Stimulated activated memory B cell treated with anti-CD40 and anti-IgM and Interleukin-4, amounts not matched to agents 10 μg/mL and 1 μg/mL and 100 μg/mL, for 72 hours (primary cell): Measurements from ENCODE around the gene SUMF1.
A peak's percentile ranks its signal among the peaks of the same experiment; 100 is the strongest.

ENCODE experiments used
- ATAC-seq: fragments of 150-1000 bp; cut with Tn5 transposase; 2 replicates; pipeline ENCODE4 v1.10.0; 2021
- H3K27ac Mint-ChIP-seq: one replicate; pipeline ENCODE4 v1.8.0; 2022; ENCODE audit warnings: mild to moderate bottlenecking, mixed read lengths
- H3K27me3 Mint-ChIP-seq: one replicate; pipeline ENCODE4 v1.8.0; 2022; ENCODE audit warnings: mixed read lengths
- H3K36me3 Mint-ChIP-seq: one replicate; pipeline ENCODE4 v1.8.0; 2022; ENCODE audit warnings: mixed read lengths
- H3K4me1 Mint-ChIP-seq: one replicate; pipeline ENCODE4 v1.8.0; 2022; ENCODE audit warnings: mixed read lengths
- H3K4me3 Mint-ChIP-seq: one replicate; pipeline ENCODE4 v1.8.0; 2022; ENCODE audit warnings: mild to moderate bottlenecking, moderate library complexity, mixed read lengths
- H3K9me3 Mint-ChIP-seq: one replicate; pipeline ENCODE4 v1.8.0; 2022; ENCODE audit warnings: mixed read lengths

Gene SUMF1

DNA sequence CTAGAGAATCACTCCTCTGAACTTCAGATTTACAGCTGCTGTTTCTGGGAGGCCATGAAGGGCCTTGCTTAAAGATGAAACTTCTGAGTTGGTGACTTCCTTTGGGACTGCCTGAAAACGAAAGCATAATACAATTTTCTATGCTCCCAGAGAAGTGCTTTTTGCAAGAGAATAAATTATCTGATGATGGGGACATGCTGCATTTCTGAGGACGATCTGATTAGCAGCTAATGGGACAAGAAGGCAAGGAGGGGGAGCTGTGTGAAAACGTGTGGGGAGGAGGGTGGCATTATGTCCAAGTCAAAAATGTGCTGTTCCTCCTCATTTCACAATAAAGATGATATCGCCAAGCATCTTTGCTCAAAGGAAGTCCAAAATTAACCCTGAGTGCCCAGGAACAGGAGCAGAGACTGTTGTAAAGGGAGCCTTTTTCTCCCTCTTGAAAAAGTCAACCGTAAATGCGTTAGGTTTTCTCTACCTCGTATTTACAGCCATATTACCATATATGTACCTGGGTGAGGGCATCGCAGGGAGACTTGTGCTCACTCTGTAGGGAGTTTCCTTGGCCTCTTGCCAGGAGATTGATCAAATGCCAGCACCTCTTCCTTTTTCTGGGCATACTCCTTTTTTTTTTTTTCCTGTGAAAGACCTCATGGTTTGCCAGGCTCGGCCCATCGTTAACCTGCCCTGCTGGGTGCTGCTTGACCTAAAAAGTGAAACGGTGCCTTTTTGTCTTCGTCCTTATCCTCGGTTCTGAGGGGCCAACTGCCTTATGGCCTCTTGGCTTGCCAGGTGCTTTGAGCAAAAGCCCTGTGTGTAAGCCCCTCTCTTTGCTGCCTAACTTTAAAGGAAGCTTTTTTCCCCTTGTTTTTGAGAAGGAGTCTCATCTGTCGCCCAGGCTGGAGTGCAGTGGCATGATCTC is 37.5 kb upstream of the SUMF1 start:
- peaks cover 33% of the 10 kb centered on the region for H3K36me3 Mint-ChIP-seq
- H3K9me3 Mint-ChIP-seq = no peaks in the 10 kb centered on the region
- ATAC-seq = no peak
- peak overlapping the region; percentile 54 for H3K4me3 Mint-ChIP-seq
- H3K27me3 Mint-ChIP-seq = no peaks in the 10 kb centered on the region
- peaks cover 91% of the 10 kb centered on the region for H3K4me1 Mint-ChIP-seq
- H3K27ac Mint-ChIP-seq = peak overlapping the region; percentile 89

DNA sequence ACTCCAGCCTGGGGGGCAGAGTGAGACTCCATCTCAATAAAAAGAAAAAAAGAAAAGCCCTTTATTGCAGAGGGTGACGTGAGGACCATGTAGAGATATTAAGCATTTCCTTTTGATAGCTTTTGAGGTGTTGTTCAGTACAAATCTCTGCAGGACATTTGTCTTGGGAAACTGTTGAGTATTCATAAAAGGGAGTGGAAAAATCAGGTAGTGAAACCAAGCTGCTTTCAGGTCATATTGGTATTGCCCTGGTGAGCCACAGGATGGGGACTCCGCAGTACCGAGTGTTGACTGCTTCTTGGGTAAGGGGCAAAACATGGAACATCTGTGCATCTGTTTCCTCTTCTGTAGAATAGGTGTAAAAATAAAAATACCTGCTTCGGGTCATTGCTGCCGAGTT is 36.0 kb upstream of the SUMF1 start:
- Mint-ChIP-seq H3K36me3 (peaks cover 32% of the 10 kb centered on the region), H3K4me1 (peaks cover 87% of the 10 kb centered on the region), H3K27ac (peak overlapping the region; percentile 89), H3K4me3 (peak overlapping the region; percentile 54), H3K9me3 (no peaks in the 10 kb centered on the region), H3K27me3 (no peaks in the 10 kb centered on the region)
- peak; percentile 87 for ATAC-seq

DNA sequence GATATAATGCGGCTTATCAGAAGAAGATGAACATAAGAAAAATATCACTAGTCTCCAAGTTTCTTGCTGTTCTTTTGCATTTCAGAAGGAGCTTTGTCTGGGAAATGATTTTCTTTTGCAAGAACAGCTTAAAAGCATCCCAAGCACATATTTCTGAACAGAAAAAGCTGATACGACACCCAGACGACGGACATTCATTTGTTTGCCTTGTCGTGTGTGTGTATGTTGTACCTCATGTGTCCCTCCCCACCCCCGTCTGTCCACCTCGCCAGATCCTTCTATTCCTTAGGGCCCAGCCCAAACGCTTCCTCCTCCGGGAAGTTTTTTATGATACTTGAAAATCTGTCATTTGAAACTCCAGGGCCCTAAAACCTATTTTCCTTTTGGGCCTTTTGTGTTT is 34.9 kb upstream of the SUMF1 start:
- no peaks in the 10 kb centered on the region for H3K27me3 Mint-ChIP-seq
- H3K9me3 Mint-ChIP-seq = no peaks in the 10 kb centered on the region
- no peak for ATAC-seq
- H3K4me1 Mint-ChIP-seq = peaks cover 86% of the 10 kb centered on the region
- peaks cover 43% of the 10 kb centered on the region for H3K36me3 Mint-ChIP-seq
- H3K4me3 Mint-ChIP-seq = no peak overlapping the region
- peak overlapping the region; percentile 89 for H3K27ac Mint-ChIP-seq

DNA sequence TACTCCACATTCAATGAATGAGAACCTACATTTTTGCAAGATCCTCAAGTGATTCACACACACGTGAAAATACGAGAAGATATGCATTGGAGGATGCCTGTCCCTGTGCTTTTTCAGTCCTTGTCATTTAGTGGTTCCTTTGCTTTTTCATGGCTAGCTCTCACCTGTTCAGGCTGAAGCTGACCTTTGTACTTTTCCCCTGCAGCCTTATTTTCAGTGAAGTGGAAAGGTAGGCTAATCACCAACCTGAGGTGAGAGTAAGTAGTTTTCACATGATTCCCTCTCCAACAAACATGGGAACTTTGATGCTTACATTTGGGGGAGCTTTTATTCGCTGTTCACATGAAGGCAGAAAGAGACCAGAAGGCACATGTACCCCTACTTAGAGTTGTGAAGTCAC is 34.4 kb upstream of the SUMF1 start:
- H3K9me3 Mint-ChIP-seq = no peaks in the 10 kb centered on the region

DNA sequence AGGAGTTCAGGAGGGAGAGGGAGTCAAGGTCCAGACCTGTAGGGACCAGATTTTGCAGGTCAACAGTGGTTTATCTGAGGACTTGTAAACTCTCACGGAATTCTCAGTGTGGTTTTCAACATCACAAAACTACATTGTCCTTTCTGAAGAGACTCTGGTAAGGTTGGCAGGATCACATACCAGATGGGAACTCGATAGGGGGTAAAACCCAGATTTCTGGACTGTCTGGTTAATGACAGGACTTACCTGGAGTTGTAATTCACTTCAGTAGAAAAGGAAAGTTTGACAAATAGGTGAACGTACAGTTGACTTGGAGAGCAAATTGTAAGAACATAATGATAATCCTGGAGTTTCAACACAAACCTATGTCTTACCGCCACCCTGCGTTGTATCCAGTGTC is 31.4 kb upstream of the SUMF1 start:
- Mint-ChIP-seq H3K9me3 (no peaks in the 10 kb centered on the region), H3K4me3 (no peak overlapping the region), H3K27me3 (no peaks in the 10 kb centered on the region), H3K4me1 (peaks cover 85% of the 10 kb centered on the region), H3K27ac (peak overlapping the region; percentile 98), H3K36me3 (peaks cover 57% of the 10 kb centered on the region)
- no peak for ATAC-seq

More for the DNA sequence above, 34.4 kb upstream of the SUMF1 start:
- peaks cover 87% of the 10 kb centered on the region for H3K4me1 Mint-ChIP-seq
- H3K27ac Mint-ChIP-seq = peak overlapping the region; percentile 89
- no peak overlapping the region for H3K4me3 Mint-ChIP-seq
- H3K27me3 Mint-ChIP-seq = no peaks in the 10 kb centered on the region
- ATAC-seq = no peak
- peaks cover 48% of the 10 kb centered on the region for H3K36me3 Mint-ChIP-seq

DNA sequence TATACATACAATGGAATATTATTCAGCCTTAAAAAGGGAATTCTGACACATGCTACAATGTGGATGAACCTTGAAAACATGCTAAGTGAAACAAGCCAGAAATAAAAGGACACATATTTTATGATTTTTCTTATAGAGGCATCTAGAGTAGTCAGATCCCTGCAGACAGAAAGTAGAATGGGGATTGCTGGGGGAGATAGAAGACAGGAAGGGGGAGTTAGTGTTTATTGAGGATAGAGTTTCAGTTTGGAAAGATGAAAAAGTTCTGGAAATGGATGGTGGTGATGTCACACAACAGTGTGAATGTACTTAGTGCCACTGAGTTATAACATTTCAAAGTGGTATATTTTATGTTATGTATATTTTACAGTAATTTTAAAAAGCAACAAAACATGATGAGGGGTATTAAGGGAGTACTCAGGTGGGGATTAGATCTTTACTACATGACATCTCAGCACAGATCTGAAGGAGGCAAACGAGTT is 30.8 kb upstream of the SUMF1 start:
- no peaks in the 10 kb centered on the region for H3K27me3 Mint-ChIP-seq

DNA sequence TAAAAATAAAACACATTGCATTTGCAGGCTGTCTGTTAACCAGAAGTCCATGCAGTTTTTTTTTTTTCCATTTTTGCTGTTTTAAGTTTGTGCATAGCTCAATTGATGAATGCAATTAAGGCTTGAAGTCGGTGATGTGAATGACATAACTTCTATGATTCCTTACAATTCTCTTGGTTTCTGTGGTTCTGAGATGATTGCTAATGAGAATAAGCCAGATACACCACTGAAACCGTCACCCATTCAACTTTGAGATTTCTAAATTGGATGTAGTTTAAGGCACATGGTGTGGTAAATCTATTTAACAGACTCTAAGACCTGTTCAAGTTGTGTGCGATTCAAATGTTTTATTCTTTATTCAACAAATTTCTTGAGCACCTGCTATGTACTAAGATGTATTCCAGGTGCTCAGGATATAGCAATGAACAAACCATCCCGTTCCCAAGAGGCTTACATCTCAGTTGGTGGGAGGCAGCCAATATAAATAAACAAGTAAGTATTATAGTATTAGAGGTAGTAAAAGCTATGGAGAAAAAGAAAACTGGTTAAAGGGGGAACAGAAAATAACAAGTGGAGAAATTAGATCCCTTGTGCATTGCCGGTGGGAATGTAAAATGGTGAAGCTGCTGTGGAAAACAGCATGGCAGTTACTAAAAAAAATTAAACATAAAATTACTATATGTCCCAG is 30.1 kb upstream of the SUMF1 start:
- peaks cover 57% of the 10 kb centered on the region for H3K36me3 Mint-ChIP-seq
- no peaks in the 10 kb centered on the region for H3K9me3 Mint-ChIP-seq
- H3K27ac Mint-ChIP-seq = peak overlapping the region; percentile 98
- no peaks in the 10 kb centered on the region for H3K27me3 Mint-ChIP-seq
- peaks cover 72% of the 10 kb centered on the region for H3K4me1 Mint-ChIP-seq
- ATAC-seq = no peak
- H3K4me3 Mint-ChIP-seq = no peak overlapping the region

More for the DNA sequence above, 30.8 kb upstream of the SUMF1 start:
- no peaks in the 10 kb centered on the region for H3K9me3 Mint-ChIP-seq
- H3K36me3 Mint-ChIP-seq = peaks cover 57% of the 10 kb centered on the region
- H3K4me1 Mint-ChIP-seq = peaks cover 79% of the 10 kb centered on the region
- H3K27ac Mint-ChIP-seq = peak overlapping the region; percentile 98
- no peak overlapping the region for H3K4me3 Mint-ChIP-seq
- no peak for ATAC-seq

DNA sequence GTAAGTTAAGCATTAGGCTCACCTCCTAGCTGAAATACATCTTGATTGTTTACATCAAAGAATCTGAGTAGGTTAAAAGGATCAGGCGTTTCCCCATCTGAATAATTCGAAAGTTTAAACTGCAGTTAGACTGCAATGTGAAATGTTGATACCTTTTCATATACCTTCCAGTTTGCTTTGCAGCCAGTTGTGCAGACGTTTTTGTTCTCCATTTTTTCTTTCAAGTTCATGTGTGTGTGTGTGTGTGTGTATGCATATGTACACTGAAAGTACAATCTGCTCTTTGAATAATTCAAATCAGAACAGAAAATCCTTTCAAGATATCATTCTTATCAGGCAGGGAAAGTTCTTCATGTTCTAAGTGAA is 29.0 kb upstream of the SUMF1 start:
- ATAC-seq = no peak
- Mint-ChIP-seq H3K27ac (peak overlapping the region; percentile 98), H3K9me3 (no peaks in the 10 kb centered on the region), H3K4me3 (peak overlapping the region; percentile 99), H3K27me3 (no peaks in the 10 kb centered on the region), H3K4me1 (peaks cover 65% of the 10 kb centered on the region), H3K36me3 (peaks cover 46% of the 10 kb centered on the region)

DNA sequence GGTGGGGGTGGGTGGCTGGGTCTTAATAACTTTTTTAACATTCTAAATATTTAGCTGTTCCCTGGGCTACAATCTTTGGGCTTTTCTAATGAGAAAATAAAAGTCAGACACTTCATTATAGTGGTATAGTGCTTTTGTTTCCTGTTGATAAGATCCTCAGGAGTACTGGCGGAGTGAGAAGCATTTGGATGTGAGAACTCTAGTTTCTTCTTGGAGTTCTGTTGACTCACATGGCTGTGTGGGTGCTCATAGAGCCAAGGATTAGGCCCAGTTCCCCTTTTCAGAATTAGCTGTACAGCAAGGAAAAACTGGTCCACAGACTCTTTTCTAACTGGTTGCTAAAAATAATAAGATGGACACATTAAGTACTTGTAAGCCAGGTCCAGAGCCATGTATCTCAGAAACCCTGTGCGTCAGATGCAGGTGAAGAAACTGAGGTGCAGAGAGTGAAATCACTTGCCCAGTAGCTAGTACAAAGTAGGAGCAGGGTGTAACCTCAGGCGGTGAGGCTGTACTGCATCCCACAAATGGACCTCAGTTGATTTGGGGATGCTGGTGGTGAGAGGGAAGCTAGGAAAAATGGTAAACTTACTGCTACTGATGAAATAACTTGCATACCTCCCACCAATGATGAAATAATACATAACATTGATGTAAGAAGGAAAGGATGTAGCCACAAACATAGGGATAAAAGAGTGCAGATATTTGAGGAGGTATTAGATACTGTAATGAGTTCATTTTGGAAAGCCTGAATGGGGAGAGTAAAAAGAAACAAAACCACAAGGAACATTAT is 28.4 kb upstream of the SUMF1 start:
- ATAC-seq = no peak
- peak overlapping the region; percentile 99 for H3K4me3 Mint-ChIP-seq
- peaks cover 43% of the 10 kb centered on the region for H3K36me3 Mint-ChIP-seq
- H3K27ac Mint-ChIP-seq = peak overlapping the region; percentile 98
- peaks cover 69% of the 10 kb centered on the region for H3K4me1 Mint-ChIP-seq
- H3K27me3 Mint-ChIP-seq = no peaks in the 10 kb centered on the region
- H3K9me3 Mint-ChIP-seq = no peaks in the 10 kb centered on the region

DNA sequence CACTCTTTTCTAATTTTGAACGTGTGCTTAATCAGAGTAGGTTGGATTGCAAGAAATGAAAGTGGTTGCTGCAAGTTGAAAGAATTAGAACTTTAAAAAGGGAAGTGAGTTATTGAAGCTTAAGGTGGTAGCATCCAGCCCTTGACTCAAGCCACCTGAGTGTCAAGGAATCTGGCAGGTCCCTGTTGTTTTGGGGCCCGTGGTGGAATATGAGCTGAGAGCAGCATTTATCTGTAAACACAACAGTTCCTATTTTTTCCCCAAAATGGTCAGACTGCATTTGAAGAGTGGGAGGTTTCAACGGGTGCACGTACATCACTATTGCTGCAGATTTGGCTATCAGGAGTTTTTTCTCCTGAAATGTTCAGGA is 27.8 kb upstream of the SUMF1 start:
- no peak for ATAC-seq
- no peaks in the 10 kb centered on the region for H3K9me3 Mint-ChIP-seq

DNA sequence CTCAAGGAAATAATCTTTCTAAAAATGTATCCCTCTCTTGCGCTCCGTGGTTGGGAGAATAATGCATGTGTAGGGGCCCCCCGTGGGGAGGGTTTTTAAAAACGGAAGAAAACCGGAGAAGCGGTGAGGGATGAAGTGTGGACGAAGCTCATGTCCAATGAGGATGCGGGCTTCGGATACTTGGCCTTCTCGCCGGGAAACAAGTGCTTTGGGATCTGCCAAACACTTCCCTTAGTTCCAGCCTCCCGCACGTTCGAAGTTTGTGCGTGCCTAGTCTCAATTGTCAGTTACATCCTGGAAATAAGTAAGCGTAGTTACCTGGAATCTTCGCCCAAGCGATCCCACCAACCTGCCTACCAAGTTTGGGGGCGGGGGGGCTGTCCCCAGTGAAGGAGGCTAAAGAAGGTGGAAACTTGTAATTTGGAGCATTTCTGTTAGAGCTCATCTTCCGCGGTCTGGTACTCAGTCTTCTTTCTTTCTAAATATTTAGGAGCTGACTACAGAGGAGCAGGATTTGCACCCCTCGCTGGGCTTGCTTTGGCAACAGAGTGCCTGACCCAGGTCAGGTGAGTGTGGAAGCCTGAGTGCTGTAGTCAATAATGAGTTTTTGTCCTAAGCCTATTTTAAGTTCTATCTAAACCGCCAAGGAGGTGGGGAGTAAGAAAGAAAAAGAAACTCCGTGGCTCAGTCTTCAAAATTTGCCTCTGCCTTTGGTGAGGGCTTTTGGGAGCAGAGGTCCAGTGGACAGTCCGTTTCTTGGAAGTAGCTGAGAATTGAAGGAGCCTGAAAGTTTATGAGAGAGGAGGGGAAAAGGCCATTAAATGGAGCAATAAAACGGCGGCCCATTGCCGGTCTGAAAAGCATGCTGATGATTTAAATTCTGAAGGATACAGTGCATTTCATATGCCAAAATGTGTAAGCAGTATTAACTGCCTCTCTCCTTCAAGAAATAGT is 27.1 kb upstream of the SUMF1 start:
- H3K27me3 Mint-ChIP-seq = no peaks in the 10 kb centered on the region
- H3K4me1 Mint-ChIP-seq = peaks cover 59% of the 10 kb centered on the region
- ATAC-seq = no peak
- H3K27ac Mint-ChIP-seq = peak overlapping the region; percentile 98
- peak overlapping the region; percentile 99 for H3K4me3 Mint-ChIP-seq
- peaks cover 35% of the 10 kb centered on the region for H3K36me3 Mint-ChIP-seq
- H3K9me3 Mint-ChIP-seq = no peaks in the 10 kb centered on the region

More for the DNA sequence above, 27.8 kb upstream of the SUMF1 start:
- Mint-ChIP-seq H3K4me3 (peak overlapping the region; percentile 99), H3K27me3 (no peaks in the 10 kb centered on the region), H3K36me3 (peaks cover 38% of the 10 kb centered on the region), H3K27ac (peak overlapping the region; percentile 98), H3K4me1 (peaks cover 64% of the 10 kb centered on the region)

DNA sequence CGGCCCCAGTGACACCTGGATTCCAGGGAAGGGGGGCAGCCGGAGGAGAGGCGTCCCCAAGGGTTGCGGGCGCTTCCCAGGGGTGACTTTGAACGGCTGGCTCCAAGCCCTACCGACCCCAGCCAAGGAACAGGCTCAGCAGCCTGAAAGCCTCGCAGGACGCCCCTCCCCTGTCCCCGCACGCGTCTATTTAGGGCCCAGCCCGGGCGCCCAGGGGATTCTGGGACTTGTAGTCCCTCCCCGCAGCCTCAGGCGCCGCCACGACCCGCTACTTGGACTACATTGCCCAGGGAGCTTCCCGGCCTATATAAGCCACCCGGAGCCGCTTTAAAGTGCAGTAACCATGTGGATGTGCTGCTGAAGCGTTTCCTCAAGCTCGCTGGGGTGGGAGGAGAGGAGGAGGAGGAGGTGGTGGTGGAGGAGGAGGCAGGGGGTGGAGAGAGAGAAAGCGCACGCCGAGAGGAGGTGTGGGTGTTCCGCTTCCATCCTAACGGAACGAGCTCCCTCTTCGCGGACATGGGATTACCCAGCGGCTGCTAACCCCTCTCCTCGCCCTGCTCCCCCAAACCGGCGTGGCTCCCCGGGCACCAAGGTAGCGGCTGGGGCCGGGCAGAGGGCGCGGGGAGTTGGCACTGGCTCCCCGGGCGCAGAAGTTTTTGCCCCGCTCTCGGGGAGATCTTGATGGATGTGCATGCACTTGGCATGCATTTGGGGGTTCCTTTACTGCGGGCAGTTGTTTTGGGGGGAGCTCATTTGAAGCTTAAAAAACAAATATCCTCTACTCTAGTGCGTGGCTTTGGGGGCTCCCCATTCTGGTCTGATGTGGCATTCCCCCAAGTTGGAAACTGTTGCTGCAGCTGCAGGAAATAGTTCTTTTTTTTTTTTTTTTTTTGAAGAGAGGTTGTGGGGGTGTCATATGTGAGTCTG is 26.2 kb upstream of the SUMF1 start, which contains the start of gene ITPR1:
ITPR1 (plus strand) TSS at position 335 of the 927 bp plus-strand sequence. CDS start 23,144 bp downstream, outside the sequence.
- no peaks in the 10 kb centered on the region for H3K9me3 Mint-ChIP-seq
- H3K27me3 Mint-ChIP-seq = no peaks in the 10 kb centered on the region
- H3K27ac Mint-ChIP-seq = peak within 1 kb of the TSS; percentile 98
- peak; percentile 97 for ATAC-seq
- H3K4me1 Mint-ChIP-seq = peaks cover 52% of the 10 kb centered on the region
- peaks cover 28% of the 10 kb centered on the region for H3K36me3 Mint-ChIP-seq
- peak within 1 kb of the TSS; percentile 99 for H3K4me3 Mint-ChIP-seq
